Natural killer cell treated with Interleukin-12 subunit alpha and Interleukin-12 subunit beta and Interleukin-15 and Interleukin-18, amount 100 ng/mL, for 72 hours (primary cell): ENCODE results near the gene GPR31. TPM values are rescaled to one million over a fixed set of nuclear protein-coding genes. Genes with fewer than 3 reads are reported as not detected.
"Not testable (repeated sequence)": the region's sequence is repeated elsewhere in the genome, so short reads cannot be mapped to it uniquely, and the experiment has no call there.

Experiments used
- ATAC-seq, 2 donors: fragments of 150-1000 bp; cut with Tn5 transposase in 1 of 2; sonication (Bioruptor Pico), chemical (Tn5 transposase) in 1 of 2; 2 replicates each; pipeline ENCODE4 v1.10.0; 2021
- DNase-seq: peaks from one replicate; pipeline ENCODE4 v3.0.0; 2022; ENCODE audit warnings: low spot score
- H3K27ac Mint-ChIP-seq, 2 donors: 1 replicate in 1 of 2; 2 replicates in 1 of 2; pipeline ENCODE4 v1.8.0; 2022; ENCODE audit warnings: mixed read lengths in 2 of 2, mild to moderate bottlenecking in 1 of 2, moderate library complexity in 1 of 2
- H3K27me3 Mint-ChIP-seq, 2 donors: 1 replicate in 1 of 2; 2 replicates in 1 of 2; pipeline ENCODE4 v1.8.0; 2022; ENCODE audit warnings: mixed read lengths in 2 of 2
- H3K36me3 Mint-ChIP-seq: one replicate; pipeline ENCODE4 v1.8.0; 2022; ENCODE audit warnings: mixed read lengths
- H3K4me1 Mint-ChIP-seq, 2 donors: 1 replicate in 1 of 2; 2 replicates in 1 of 2; pipeline ENCODE4 v1.8.0; 2022; ENCODE audit warnings: low read depth in 2 of 2, mixed read lengths in 2 of 2, mild to moderate bottlenecking in 1 of 2
- H3K4me3 Mint-ChIP-seq: one replicate; pipeline ENCODE4 v1.8.0; 2022; ENCODE audit warnings: mixed read lengths
- H3K9me3 Mint-ChIP-seq: 2 replicates; pipeline ENCODE4 v1.8.0; 2022; ENCODE audit warnings: mixed read lengths
- total RNA-seq, 2 donors: library from RNA; stranded (reverse); gene quantifications; one replicate each; pipeline ENCODE4 v1.2.3, GENCODE V29; 2022

The GPR31 gene, protein sequence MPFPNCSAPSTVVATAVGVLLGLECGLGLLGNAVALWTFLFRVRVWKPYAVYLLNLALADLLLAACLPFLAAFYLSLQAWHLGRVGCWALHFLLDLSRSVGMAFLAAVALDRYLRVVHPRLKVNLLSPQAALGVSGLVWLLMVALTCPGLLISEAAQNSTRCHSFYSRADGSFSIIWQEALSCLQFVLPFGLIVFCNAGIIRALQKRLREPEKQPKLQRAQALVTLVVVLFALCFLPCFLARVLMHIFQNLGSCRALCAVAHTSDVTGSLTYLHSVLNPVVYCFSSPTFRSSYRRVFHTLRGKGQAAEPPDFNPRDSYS
- total RNA-seq = not detected

- H3K4me3 Mint-ChIP-seq = no peak within 1 kb of the TSS
- ATAC-seq (no peak), DNase-seq (no peak)
- H3K4me1 Mint-ChIP-seq = peaks cover under 1 to 11% of the 10 kb centered on the region in 2 donors
- H3K36me3 Mint-ChIP-seq = no peaks in the 10 kb centered on the region
- H3K9me3 Mint-ChIP-seq = no peaks in the 10 kb centered on the region
- H3K27ac Mint-ChIP-seq = no peak within 1 kb of the TSS
- H3K27me3 Mint-ChIP-seq = peaks cover 0 to 6% of the 10 kb centered on the region in 2 donors
Measured at GRCh38 chr6:167157863-167158262, at the start of gene GPR31. TSS of gene GPR31 (minus strand) at chr6:167157980. CDS start at chr6:167157831, 149 bp downstream.

- peaks cover 0 to 5% of the 10 kb centered on the region in 2 donors for H3K4me1 Mint-ChIP-seq
- no peaks in the 10 kb centered on the region for H3K36me3 Mint-ChIP-seq
- H3K27me3 Mint-ChIP-seq = peaks cover 11 to 12% of the 10 kb centered on the region in 2 donors
- no peaks in the 10 kb centered on the region for H3K9me3 Mint-ChIP-seq
- no peak overlapping the region for H3K4me3 Mint-ChIP-seq
- ATAC-seq (no peak), DNase-seq (no peak)
- H3K27ac Mint-ChIP-seq = no peak overlapping the region
Measured at GRCh38 chr6:167207527-167207926, 49.7 kb upstream of the GPR31 start.

- H3K27ac Mint-ChIP-seq, H3K36me3 Mint-ChIP-seq, H3K9me3 Mint-ChIP-seq, H3K4me3 Mint-ChIP-seq, DNase-seq, ATAC-seq, H3K4me1 Mint-ChIP-seq: not testable (repeated sequence)
- peaks cover 21 to 28% of the 10 kb centered on the region in 2 donors for H3K27me3 Mint-ChIP-seq
Measured at GRCh38 chr6:167205316-167205715, 47.5 kb upstream of the GPR31 start.

- not testable (repeated sequence) for H3K4me1 Mint-ChIP-seq, H3K4me3 Mint-ChIP-seq, H3K27ac Mint-ChIP-seq, DNase-seq, ATAC-seq, H3K36me3 Mint-ChIP-seq, H3K9me3 Mint-ChIP-seq
- H3K27me3 Mint-ChIP-seq = peaks cover 21 to 28% of the 10 kb centered on the region in 2 donors
Measured at GRCh38 chr6:167204059-167204348, 46.2 kb upstream of the GPR31 start.

DNA sequence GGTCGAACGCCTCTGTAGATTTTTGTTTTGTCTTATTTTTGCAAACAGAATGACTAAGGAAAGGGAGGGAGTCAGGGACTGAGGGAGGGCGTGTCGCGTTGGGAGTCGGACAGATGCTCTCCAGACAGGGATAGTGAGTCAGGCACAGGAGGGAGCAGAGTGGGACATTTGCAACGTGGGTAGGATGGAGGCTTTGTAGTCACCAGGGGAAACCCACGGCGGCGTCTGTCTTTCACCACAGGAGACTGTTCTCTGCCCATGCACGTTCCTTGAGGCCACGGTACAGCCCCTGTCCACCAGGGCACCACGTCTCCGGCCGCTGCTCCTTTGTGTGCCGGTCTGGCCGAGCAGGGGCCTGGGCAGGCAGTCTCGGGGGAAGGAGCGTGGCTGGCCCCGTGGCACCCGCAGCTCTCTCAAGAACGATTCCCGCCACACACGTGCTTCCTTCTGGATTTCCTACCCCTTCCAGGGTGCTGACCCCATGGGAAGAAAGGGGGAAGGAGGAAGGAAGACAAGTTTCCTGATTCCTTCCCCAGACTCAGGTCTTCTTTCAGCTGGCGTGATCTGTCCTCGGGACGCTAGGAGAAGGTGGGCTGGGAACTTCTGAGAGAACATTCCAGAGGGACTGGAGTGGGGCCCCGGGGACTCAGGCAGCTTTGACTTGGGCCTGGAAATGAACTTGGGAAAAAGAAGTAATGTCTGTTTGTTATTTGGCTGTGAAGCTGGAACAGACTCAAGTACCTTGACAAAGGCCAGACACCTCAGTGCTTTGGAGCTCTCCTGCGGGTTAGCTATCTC is 45.7 kb upstream of the GPR31 start:
- not testable (repeated sequence) for H3K4me3 Mint-ChIP-seq, DNase-seq, H3K9me3 Mint-ChIP-seq, H3K4me1 Mint-ChIP-seq, H3K36me3 Mint-ChIP-seq, H3K27ac Mint-ChIP-seq
- ATAC-seq = peak in 1 of 2 donors; percentile 40
- H3K27me3 Mint-ChIP-seq = peaks cover 23 to 33% of the 10 kb centered on the region in 2 donors

DNA sequence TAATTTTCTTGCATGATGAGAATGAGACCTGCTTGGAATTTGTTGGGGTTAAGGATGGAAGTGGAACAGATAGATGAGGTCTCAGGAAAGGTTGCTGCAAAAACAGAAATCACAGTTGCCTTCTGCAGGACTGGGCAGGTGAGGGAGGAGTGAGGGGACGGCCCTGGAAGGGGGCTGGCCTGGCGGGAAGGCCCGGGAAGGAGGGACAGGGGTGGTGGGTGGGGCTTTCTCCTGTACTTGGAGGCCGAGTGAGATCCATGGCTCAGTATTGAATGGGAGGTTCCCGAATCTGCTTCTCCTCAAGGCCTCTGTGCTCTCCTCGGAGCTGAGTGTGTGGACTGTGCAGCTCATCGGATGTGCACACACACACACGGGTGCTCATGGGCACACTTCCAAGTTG is 44.8 kb upstream of the GPR31 start:
- not testable (repeated sequence) for DNase-seq, H3K27ac Mint-ChIP-seq, H3K36me3 Mint-ChIP-seq, ATAC-seq, H3K9me3 Mint-ChIP-seq, H3K4me3 Mint-ChIP-seq, H3K4me1 Mint-ChIP-seq
- peaks cover 28 to 37% of the 10 kb centered on the region in 2 donors for H3K27me3 Mint-ChIP-seq

DNA sequence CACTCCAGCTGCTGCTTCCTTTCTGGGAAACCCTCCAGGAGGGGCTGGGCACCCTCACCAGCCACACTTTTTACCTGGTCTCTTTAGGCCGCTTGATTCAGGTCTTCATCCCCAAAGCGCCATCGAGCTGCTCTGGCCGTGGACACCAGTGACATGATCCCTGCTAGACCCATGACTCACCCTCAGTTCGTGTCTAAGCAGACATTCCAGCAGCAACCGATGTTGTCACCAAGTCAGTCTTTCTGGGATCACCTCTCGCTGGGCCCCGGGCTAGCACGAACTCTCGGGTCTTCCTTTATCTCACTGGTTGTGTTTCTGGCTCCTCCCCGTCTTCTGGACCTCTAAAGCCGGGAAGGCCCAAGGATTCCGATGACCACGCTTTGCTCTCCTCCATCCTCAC is 43.0 kb upstream of the GPR31 start:
- Mint-ChIP-seq H3K4me3 (no peak overlapping the region), H3K9me3 (no peaks in the 10 kb centered on the region), H3K36me3 (no peaks in the 10 kb centered on the region), H3K27ac (no peak overlapping the region), H3K4me1 (no peaks in the 10 kb centered on the region), H3K27me3 (peaks cover 25 to 29% of the 10 kb centered on the region in 2 donors)
- DNase-seq = no peak
- ATAC-seq = no peak

- H3K27ac Mint-ChIP-seq, DNase-seq, H3K9me3 Mint-ChIP-seq, H3K36me3 Mint-ChIP-seq, H3K4me3 Mint-ChIP-seq, H3K4me1 Mint-ChIP-seq: not testable (repeated sequence)
- ATAC-seq = peak; percentile 54 to 60
- H3K27me3 Mint-ChIP-seq = peaks cover 30% of the 10 kb centered on the region in 2 donors
Measured at GRCh38 chr6:167195941-167196610, 38.3 kb upstream of the GPR31 start.

DNA sequence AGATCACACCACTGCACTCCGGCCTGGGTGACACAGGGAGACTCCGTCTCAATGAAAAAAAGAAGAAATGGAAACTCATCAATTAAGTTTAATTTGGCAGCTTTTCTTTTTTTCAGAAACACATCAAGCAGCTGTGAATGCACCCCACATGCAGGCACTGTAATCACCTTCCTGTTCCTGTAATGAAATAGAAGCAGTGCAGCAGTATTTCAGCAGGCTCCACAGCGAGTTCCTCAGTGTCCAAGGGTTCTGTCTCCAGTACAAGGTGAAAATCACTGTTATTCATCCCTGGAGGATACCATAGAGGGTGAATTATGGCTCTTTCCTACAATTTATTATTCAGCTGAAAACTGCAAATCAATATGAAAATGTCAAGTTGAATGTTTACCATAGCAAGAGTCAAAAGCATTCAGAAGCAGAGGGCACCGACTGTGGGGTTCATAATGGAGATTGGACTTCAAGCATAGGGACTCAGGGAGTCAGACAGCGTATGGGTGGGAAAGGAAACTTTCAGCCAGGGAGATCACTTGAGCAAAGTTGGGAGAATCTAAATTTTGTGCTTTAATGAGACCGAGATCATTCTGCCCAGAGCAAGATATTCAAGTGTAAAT is 35.8 kb upstream of the GPR31 start:
- not testable (repeated sequence) for H3K9me3 Mint-ChIP-seq, H3K27ac Mint-ChIP-seq, H3K4me3 Mint-ChIP-seq, DNase-seq, H3K36me3 Mint-ChIP-seq, H3K4me1 Mint-ChIP-seq, ATAC-seq
- H3K27me3 Mint-ChIP-seq = peaks cover 33 to 34% of the 10 kb centered on the region in 2 donors

- H3K36me3 Mint-ChIP-seq, ATAC-seq, H3K9me3 Mint-ChIP-seq, H3K27ac Mint-ChIP-seq, DNase-seq, H3K4me1 Mint-ChIP-seq, H3K4me3 Mint-ChIP-seq: not testable (repeated sequence)
- H3K27me3 Mint-ChIP-seq = peaks cover 19 to 28% of the 10 kb centered on the region in 2 donors
Measured at GRCh38 chr6:167191043-167191583, 33.3 kb upstream of the GPR31 start.

DNA sequence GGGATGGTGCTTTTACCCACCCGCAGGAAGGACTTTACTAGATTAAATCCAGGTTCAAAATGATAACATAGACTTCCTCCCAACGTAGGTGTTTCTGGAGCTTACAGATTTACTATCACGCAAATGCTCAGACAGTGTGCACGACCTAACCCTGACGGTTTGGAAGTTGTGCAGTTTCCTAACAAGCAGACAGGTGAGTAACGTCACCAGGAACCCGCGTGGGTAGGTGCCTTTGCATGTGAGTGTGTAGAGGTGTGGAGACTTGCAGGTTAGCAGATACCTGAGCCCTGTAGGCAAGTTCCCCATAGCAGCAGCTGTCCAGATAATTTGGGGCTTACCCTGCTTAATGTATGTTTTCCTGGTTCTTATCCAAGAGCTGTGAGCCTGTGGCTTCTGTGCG is 29.5 kb upstream of the GPR31 start:
- not testable (repeated sequence) for H3K36me3 Mint-ChIP-seq, DNase-seq, H3K4me3 Mint-ChIP-seq, H3K4me1 Mint-ChIP-seq, H3K9me3 Mint-ChIP-seq, H3K27ac Mint-ChIP-seq
- peak in 1 of 2 donors; percentile 20 for ATAC-seq
- H3K27me3 Mint-ChIP-seq = peaks cover 11 to 16% of the 10 kb centered on the region in 2 donors

- H3K4me3 Mint-ChIP-seq, H3K27me3 Mint-ChIP-seq, H3K27ac Mint-ChIP-seq, H3K4me1 Mint-ChIP-seq, H3K36me3 Mint-ChIP-seq, H3K9me3 Mint-ChIP-seq, ATAC-seq, DNase-seq: not testable (repeated sequence)
Measured at GRCh38 chr6:167185101-167185500, 27.3 kb upstream of the GPR31 start.

DNA sequence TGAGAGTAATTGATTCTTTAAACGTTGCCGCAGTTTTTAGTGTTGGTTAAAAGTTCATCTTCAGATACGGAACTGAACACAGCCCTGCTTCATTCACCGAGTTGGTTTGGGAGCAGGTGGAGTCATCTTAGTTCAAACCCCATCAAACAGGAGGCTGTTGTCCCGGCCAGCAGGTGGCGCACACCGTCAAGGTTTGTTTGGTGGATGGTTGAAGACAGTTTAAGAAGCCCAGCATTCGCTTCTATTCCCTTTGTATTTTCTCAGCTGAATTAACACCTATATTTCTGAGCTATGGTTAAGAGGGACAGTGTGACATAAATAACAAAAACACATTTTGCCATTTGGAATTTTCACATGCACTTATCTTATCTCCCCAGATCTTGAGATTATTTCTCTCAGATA is 25.1 kb upstream of the GPR31 start:
- H3K27me3 Mint-ChIP-seq, H3K4me1 Mint-ChIP-seq, H3K36me3 Mint-ChIP-seq, ATAC-seq, DNase-seq, H3K4me3 Mint-ChIP-seq, H3K27ac Mint-ChIP-seq, H3K9me3 Mint-ChIP-seq: not testable (repeated sequence)
